ENCODE measurements around the gene DNAAF1.
"Not testable (repeated sequence)": the region's sequence is repeated elsewhere in the genome, so short reads cannot be mapped to it uniquely, and the experiment has no call there.

The DNAAF1 gene

GRCh38 chr16:84212154-84212553 lies 67.0 kb downstream of the DNAAF1 start:
- DNase-seq (ENCODE audit: low spot score) = no peak

GRCh38 chr16:84212631-84213030 lies 67.5 kb downstream of the DNAAF1 start:
- DNase-seq (ENCODE audit: low spot score) = no peak

GRCh38 chr16:84214451-84215066 lies 69.5 kb downstream of the DNAAF1 start:
- DNase-seq (ENCODE audit: low spot score) = no peak

DNA sequence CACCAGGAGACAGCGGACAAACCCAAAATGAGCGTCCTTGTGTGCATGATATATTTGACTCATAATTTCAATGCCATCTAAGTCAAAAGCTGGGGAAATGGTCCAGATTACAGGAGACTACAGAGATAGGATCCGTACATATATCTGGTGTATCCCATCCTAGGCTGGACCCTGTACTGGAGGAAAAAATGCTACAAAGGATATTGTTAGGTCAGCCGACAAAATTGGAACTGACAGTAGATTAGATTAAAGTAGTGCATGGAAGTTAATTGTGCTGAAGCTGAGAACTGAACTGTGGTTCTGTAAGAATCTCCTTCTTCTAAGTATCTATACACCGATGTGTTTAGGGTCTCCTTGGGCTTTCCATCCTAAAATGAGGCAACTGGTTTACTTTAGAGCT lies 70.4 kb downstream of the DNAAF1 start:
- no peak for DNase-seq (ENCODE audit: low spot score)

- DNase-seq (ENCODE audit: low spot score) = not testable (repeated sequence)
Measured at GRCh38 chr16:84216144-84216543, 71.0 kb downstream of the DNAAF1 start.

DNA sequence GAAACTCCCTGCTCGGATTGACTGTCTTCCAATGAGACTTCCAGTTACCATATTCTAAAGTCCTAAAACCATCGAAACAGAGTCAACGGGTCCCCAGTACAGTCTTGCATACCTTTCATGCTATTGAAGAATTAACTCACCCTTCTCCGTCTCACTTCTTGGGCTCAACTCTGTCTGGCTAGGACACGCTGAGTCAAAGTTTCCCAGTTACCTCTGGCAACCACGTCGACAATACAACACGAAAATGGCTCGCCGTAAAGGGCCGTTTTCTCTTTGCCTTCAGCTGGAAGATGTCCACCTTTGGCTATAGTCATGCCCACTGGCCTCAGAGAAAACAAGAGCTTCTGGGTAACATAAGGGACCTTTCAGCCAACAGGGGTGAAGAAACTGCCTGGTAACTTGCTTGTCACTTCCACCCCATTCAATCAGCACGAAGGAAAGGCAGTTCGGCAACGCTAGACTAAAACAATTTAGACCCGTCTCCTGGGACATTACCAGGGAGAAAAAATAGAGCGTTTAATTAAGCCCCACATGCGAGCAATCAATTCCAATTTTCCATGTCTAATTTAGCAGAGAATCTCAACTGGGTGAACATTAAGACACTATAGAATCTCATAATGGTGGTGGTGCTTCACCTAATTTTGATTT lies 73.2 kb downstream of the DNAAF1 start:
- no peak for DNase-seq (ENCODE audit: low spot score)

- DNase-seq (ENCODE audit: low spot score) = no peak
Measured at GRCh38 chr16:84218956-84219355, 73.8 kb downstream of the DNAAF1 start.

DNA sequence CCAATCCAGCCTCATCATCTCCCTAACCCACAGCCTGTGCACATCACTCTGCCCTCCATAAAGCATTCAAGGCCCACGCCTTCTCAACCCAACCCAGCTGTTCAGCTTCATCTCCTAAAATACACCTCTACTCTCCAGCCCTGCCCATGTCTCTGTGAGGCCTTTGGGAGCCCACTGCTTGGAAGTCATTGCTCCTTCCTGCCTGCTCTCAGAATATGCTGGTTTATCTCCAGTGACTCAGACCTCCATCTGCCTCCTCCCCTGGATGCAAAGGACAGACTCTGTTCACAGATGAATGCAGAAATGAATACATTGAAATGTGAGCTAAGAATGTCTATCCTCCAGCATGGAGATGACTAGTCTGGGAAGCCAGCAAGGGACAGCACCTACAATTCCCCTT lies 75.7 kb downstream of the DNAAF1 start:
- no peak for DNase-seq (ENCODE audit: low spot score)

DNA sequence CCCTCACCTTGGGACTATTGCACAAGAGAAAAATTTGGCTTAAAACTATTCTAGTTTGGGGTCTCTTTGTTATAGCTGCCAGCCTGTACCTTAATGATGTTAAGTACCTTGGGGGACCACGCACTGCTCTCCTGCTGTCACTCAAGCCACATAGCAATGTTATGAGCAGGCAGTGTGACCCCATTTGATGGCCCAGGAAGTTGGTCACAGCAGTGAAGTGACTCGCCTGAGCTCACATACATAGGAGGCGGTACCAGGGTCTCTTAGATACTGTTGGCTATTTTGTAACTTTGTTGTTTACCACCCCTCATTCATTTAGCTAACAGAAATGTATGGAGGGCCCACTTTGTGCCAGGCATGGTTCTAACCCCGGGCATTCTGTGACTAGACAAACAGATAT lies 78.3 kb downstream of the DNAAF1 start:
- no peak for DNase-seq (ENCODE audit: low spot score)

DNA sequence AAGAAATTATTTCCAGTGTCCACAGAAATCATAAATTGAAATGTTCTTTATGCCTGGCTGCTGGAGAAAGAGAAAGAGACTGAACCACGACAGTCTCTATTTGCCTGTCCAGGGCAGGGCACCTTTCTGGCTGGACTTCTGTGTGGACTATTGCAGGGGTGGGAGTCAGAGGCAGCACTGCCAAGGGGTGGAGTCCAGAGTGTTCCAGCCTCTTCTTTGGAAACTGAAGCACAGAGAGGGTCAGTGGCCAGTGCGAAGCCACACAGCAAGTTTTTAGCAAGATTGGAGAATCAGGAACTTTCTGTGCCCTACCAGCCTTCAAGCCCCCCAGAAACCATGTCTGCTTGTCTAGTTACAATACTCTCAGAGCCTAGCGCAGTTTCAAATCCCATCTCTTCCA lies 79.4 kb downstream of the DNAAF1 start:
- DNase-seq (ENCODE audit: low spot score) = no peak

DNA sequence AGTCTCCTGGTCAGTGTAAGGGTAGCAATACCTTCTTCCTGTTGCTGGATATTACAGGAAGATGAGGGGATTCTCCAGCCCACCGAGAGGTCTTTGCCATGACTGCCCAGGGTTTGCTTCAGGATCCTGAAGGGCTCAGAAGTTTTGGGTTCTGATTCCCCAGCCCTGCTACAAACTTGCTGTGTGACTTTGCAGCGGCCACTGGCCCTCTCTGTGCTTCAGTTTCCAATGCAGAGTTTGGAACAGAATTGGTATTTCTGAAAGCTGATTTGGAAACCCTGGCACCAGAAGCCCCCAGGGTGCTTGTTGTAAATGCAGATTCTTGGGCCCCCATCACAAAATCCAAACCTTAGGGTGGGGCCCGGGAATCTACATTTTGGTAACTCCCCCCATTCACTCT lies 80.0 kb downstream of the DNAAF1 start:
- DNase-seq (ENCODE audit: low spot score) = no peak

GRCh38 chr16:84225571-84225970 lies 80.5 kb downstream of the DNAAF1 start:
- DNase-seq (ENCODE audit: low spot score) = no peak

DNA sequence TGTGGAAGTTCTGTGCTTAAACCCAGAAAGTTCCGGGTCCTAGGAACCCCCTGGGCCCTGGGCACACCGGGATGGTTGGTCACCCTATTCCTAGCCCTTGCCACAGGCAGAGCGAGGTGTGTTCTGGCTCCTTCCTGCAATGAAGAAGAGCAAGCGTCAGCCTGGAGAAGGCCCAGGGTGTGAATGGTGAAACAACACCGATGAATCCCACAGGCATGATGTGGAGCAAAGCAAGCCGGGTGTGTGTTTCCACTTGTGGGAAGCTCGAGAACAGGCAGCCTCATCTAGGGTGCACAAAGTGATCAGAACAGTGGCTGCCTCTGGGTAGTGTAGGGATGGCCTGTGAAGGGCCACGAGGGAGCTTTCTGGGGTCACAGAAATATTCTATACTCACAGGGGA lies 80.9 kb downstream of the DNAAF1 start:
- no peak for DNase-seq (ENCODE audit: low spot score)
